ENCODE results near the gene IL17A.
"Not testable (repeated sequence)": the region's sequence is repeated elsewhere in the genome, so short reads cannot be mapped to it uniquely, and the experiment has no call there.

Gene IL17A

GRCh38 chr6:52162940-52163908 is 23.0 kb upstream of the IL17A start:
- no peak for DNase-seq

- no peak for DNase-seq
Measured at GRCh38 chr6:52164319-52165094, 21.7 kb upstream of the IL17A start.

GRCh38 chr6:52167267-52167666 is 18.9 kb upstream of the IL17A start:
- no peak for DNase-seq

- not testable (repeated sequence) for DNase-seq
Measured at GRCh38 chr6:52168351-52168750, 17.8 kb upstream of the IL17A start.

GRCh38 chr6:52174118-52174517 is 12.1 kb upstream of the IL17A start:
- DNase-seq, result no peak

- no peak for DNase-seq
Measured at GRCh38 chr6:52176550-52176949, 9.6 kb upstream of the IL17A start.

- no peak for DNase-seq
Measured at GRCh38 chr6:52177961-52178360, 8.2 kb upstream of the IL17A start.

- DNase-seq, result no peak
Measured at GRCh38 chr6:52180787-52181558, 5.2 kb upstream of the IL17A start.

GRCh38 chr6:52183131-52183713 is 3.0 kb upstream of the IL17A start:
- DNase-seq, result peak in 3 of 58 donors; percentile 3 to 29 (median 5)

- DNase-seq, result no peak
Measured at GRCh38 chr6:52186480-52186879, 305 bp downstream of the IL17A start.

GRCh38 chr6:52187098-52187497 is 923 bp downstream of the IL17A start:
- no peak for DNase-seq

GRCh38 chr6:52189974-52190373 is 3.8 kb downstream of the IL17A start:
- no peak for DNase-seq

- DNase-seq, result no peak
Measured at GRCh38 chr6:52190409-52190808, 4.2 kb downstream of the IL17A start.

GRCh38 chr6:52191824-52192223 is 5.6 kb downstream of the IL17A start:
- no peak for DNase-seq

GRCh38 chr6:52195886-52196285 is 9.7 kb downstream of the IL17A start:
- no peak for DNase-seq

GRCh38 chr6:52200088-52200487 is 13.9 kb downstream of the IL17A start:
- DNase-seq, result not testable (repeated sequence)

GRCh38 chr6:52201046-52201445 is 14.9 kb downstream of the IL17A start:
- no peak for DNase-seq

GRCh38 chr6:52201493-52201892 is 15.3 kb downstream of the IL17A start:
- no peak for DNase-seq

GRCh38 chr6:52207066-52207465 is 20.9 kb downstream of the IL17A start:
- DNase-seq, result no peak

- no peak for DNase-seq
Measured at GRCh38 chr6:52208612-52209011, 22.4 kb downstream of the IL17A start.

GRCh38 chr6:52209770-52210169 is 23.6 kb downstream of the IL17A start:
- no peak for DNase-seq

All from anterior cingulate cortex (tissue), 58 donors.